ENCODE measurements around the gene SGSM2. TPM values are rescaled to one million over a fixed set of nuclear protein-coding genes. Genes with fewer than 3 reads are reported as not detected.

SGSM2 gene
- total and polyA plus RNA-seq, 2 donors (not counting 1 experiment from before 2014, with no cell fraction given), result 139 to 181 TPM

GRCh38 chr17:2427910-2428309, 90.6 kb downstream of the SGSM2 start:
- no peak overlapping the region for H3K9ac ChIP-seq (ENCODE audit: low read length)
- peaks cover 9% of the 10 kb centered on the region for H4K20me1 ChIP-seq (ENCODE audit: control insufficient read depth, insufficient read depth, low read length, poor library complexity, severe bottlenecking)
- H3K36me3 ChIP-seq (replicated peaks in 1 of 2; ENCODE audit: control extremely low read depth in 1 of 2, control insufficient read depth in 1 of 2, extremely low read depth in 1 of 2, insufficient read depth in 2 of 2, low read length in 1 of 2), result peaks cover 3 to 7% of the 10 kb centered on the region in 2 experiments
- no peak for ATAC-seq (ENCODE audit: low read depth)
- H3K27me3 ChIP-seq (replicated peaks in 1 of 4; ENCODE audit: control extremely low read depth in 1 of 4, control insufficient read depth in 3 of 4, insufficient read depth in 4 of 4, low read length in 3 of 4), result no peaks in the 10 kb centered on the region
- intact Hi-C loops (cut with micrococcal nuclease), result no loop called here
- no peak overlapping the region for H3K4me3 ChIP-seq (ENCODE audit: control extremely low read depth in 1 of 5, extremely low read depth in 1 of 5, insufficient read depth in 1 of 5, low read depth in 2 of 5, low read length in 4 of 5)
- H3K4me2 ChIP-seq (replicated peaks; ENCODE audit: low read depth, low read length, poor library complexity, severe bottlenecking), result no peak overlapping the region
- ChIA-PET CTCF (interaction anchor here (1.0 to 3.8 kb wide), 2 partner anchors 11 to 45 kb away, joined by 10 to 16 read pairs; no protein-coding TSS in a partner anchor), POLR2A (no interaction called here)
- H3K27ac ChIP-seq (ENCODE audit: low read length in 2 of 2), result no peak overlapping the region
- H3K27ac Mint-ChIP-seq, result no peak overlapping the region
- no peak overlapping the region for H2AFZ ChIP-seq (ENCODE audit: insufficient read depth, low read depth, low read length, poor library complexity, severe bottlenecking)
- peaks cover 2% of the 10 kb centered on the region for H3K79me2 ChIP-seq (ENCODE audit: control insufficient read depth, insufficient read depth, low read length)
- no peaks in the 10 kb centered on the region for H3K9me3 ChIP-seq (ENCODE audit: control extremely low read depth in 1 of 3, control insufficient read depth in 2 of 3, insufficient read depth in 1 of 3, low read length in 2 of 3)
- no peak overlapping the region for H3K4me3 Mint-ChIP-seq
- no peaks in the 10 kb centered on the region for H3K4me1 Mint-ChIP-seq
- H3K27me3 Mint-ChIP-seq, result no peaks in the 10 kb centered on the region
- H3K9me3 Mint-ChIP-seq (ENCODE audit: insufficient read depth), result no peaks in the 10 kb centered on the region
- WGBS (ENCODE audit: insufficient coverage), result no CpG with 5 or more reads among the region's 1 CpG
- TF ChIP-seq EZH2 (IDR thresholded peaks at IDR 0.05; ENCODE audit: borderline replicate concordance, insufficient read depth, low read depth, low read length, poor library complexity, severe bottlenecking), result no peak
- TF ChIP-seq CTCF (IDR thresholded peaks at IDR 0.05), result no peak
- no peak for DNase-seq
- no peaks in the 10 kb centered on the region for H3K4me1 ChIP-seq (ENCODE audit: control insufficient read depth in 2 of 2, insufficient read depth in 2 of 2, low read length in 2 of 2)

Small RNA genes within 50 kb of the gene (small RNA-seq; reads per million reads assigned to genes)
- gene AC006435.3 (ENCODE audit: insufficient read length, low read depth, low replicate concordance) (not detected), gene AC006435.4 (ENCODE audit: insufficient read length, low read depth, low replicate concordance) (not detected), gene SNORD91A (ENCODE audit: insufficient read length, low read depth, low replicate concordance) (576 reads per million, percentile 98 among the genes with 10 or more reads in this experiment), gene SNORD91B (ENCODE audit: insufficient read length, low read depth, low replicate concordance) (488 reads per million, percentile 97 among the genes with 10 or more reads in this experiment)

Other genes with a start within 250 kb of the SGSM2 start
- gene SMG6, start 33.7 kb upstream of the SGSM2 start, total RNA-seq, result 35.5 and 41.8 TPM in 2 replicates
- 7.7 and 10.6 TPM in 2 replicates for gene SMG6, start 33.7 kb upstream of the SGSM2 start, polyA plus RNA-seq
- 5.1 and 10.1 TPM in 2 replicates for gene SRR, start 33.6 kb upstream of the SGSM2 start, total RNA-seq
- gene SRR, start 33.6 kb upstream of the SGSM2 start, polyA plus RNA-seq, result 2.6 and 3.2 TPM in 2 replicates
- gene TSR1, start 1.0 kb upstream of the SGSM2 start, total RNA-seq, result 29.8 and 31.5 TPM in 2 replicates
- gene TSR1, start 1.0 kb upstream of the SGSM2 start, polyA plus RNA-seq, result 10.2 and 12.5 TPM in 2 replicates
- gene MNT, start 63.6 kb downstream of the SGSM2 start, total RNA-seq, result 63.6 and 68.5 TPM in 2 replicates
- 20.0 and 34.2 TPM in 2 replicates for gene MNT, start 63.6 kb downstream of the SGSM2 start, polyA plus RNA-seq
- gene METTL16, start 174.4 kb downstream of the SGSM2 start, total RNA-seq, result 52.9 and 56.5 TPM in 2 replicates
- 18.3 and 19.2 TPM in 2 replicates for gene METTL16, start 174.4 kb downstream of the SGSM2 start, polyA plus RNA-seq